Left lung (tissue), 10 donors: Measurements from ENCODE around the gene FKBP9. TPM values are rescaled to one million over a fixed set of nuclear protein-coding genes. Genes with fewer than 3 reads are reported as not detected.
A peak's percentile ranks its signal among the peaks of the same experiment; 100 is the strongest.

Experiments used
- ATAC-seq: fragments of 200-7000 bp; cut with Tn5 transposase; one replicate; pipeline ENCODE4 v1.9.1; 2020; ENCODE audit warnings: moderate library complexity
- DNase-seq, 4 donors: peaks; one replicate each; pipeline ENCODE4 v3.0.0-alpha.2; 2013 to 2020
- H3K27ac ChIP-seq, 2 donors: fragments of 200-600 bp; sonication (generic) in 1 of 2; one replicate each; pipeline versions ENCODE4 v1.5.0 to v1.8.0; 2020 to 2021
- H3K27me3 ChIP-seq, 2 donors: fragments of 200-600 bp; sonication (generic) in 1 of 2; one replicate each; pipeline versions ENCODE4 v1.5.0 to v1.8.0; 2020 to 2021
- H3K36me3 ChIP-seq, 2 donors: fragments of 200-600 bp; sonication (generic) in 1 of 2; one replicate each; pipeline versions ENCODE4 v1.5.0 to v1.8.0; 2020 to 2021
- H3K4me1 ChIP-seq, 2 donors: fragments of 200-600 bp; one replicate each; pipeline ENCODE4 v1.8.0; 2021
- H3K4me3 ChIP-seq, 2 donors: fragments of 200-600 bp; sonication (generic) in 1 of 2; one replicate each; pipeline versions ENCODE4 v1.5.0 to v1.8.0; 2020 to 2021; ENCODE audit warnings: mild to moderate bottlenecking in 1 of 2
- H3K9me3 ChIP-seq, 2 donors: fragments of 200-600 bp; sonication (generic) in 1 of 2; one replicate each; pipeline versions ENCODE4 v1.5.0 to v1.8.0; 2020 to 2021
- CTCF ChIP-seq, 2 donors: fragments of 200-600 bp; sonication (generic) in 1 of 2; IDR thresholded peaks; one replicate each; pipeline versions ENCODE4 v1.5.0 to v1.8.0; 2021; ENCODE audit warnings: antibody characterized with exemption in 2 of 2
- intact Hi-C, 2 donors: fragments of 100-400 bp; cut with DNase I; formaldehyde crosslinking; loops; one replicate each; pipeline versions ENCODE4 v1.11.2 to v1.14.2; 2022
- polyA plus RNA-seq, 6 donors: library from polyadenylated mRNA; unstranded; fragments of 120-200 nt; gene quantifications; one replicate each; pipeline ENCODE4 v1.2.1, GENCODE V29; 2013; ENCODE audit not compliant: insufficient read length in 6 of 6
- total RNA-seq, 2 donors: library from RNA; stranded (reverse); fragmentation: NEBNext Ultra II Directional; extraction: Animal tissue kit (Norgen Biotek cat#: 25700); gene quantifications; one replicate each; pipeline ENCODE4 v1.2.1, GENCODE V29; 2021
- donor health status: DM: no; HTN: yes; CAD: no.
- donor health status: DM: no; HTN: no; CAD: no.

The FKBP9 gene
- total and polyA plus RNA-seq, 8 donors, result 91.4 to 264 (median 205) TPM

DNA sequence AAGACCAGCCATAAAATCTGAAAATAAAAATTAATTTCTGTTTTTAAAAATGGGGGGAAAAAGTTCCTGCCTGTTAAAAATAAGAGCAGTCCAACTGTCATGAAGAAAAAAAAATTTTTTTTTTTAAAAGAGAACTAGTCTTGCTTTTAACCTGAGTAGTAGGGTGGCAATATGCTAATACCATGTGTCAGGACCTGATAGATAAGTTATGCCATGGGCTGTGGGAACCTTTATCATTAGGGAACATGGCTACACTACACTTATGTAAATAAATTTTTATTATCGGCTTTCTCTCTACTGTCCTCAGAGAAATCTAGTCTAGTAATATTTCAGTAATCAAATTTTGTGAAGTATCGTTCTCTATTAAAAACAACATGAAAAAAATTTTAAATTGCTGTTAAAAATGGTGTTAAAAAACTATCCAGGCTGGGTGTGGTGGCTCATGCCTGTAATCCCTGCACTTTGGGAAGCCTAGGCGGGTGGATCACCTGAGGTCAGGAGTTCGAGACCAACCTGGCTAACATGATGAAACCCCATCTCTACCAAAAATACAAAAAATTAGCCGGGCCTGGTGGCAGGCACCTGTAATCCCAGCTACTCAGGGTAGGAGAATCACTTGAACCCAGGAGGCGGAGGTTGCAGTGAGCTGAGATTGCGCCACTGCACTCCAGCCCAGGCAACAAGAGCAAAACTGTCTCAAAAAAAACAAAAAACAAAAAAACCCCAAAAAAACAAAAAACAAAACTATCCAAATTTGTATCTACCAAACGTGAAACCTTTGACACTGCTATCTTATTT lies 84.6 kb downstream of the FKBP9 start:
- no peaks in the 10 kb centered on the region for H3K27me3 ChIP-seq
- ATAC-seq (no peak), DNase-seq (no peak)
- H3K9me3 ChIP-seq, result no peaks in the 10 kb centered on the region
- H3K27ac ChIP-seq, result peak overlapping the region; percentile 63 to 82
- H3K36me3 ChIP-seq, result no peaks in the 10 kb centered on the region
- intact Hi-C loops, result no loop called here
- H3K4me1 ChIP-seq, result peaks cover 9 to 86% of the 10 kb centered on the region in 2 donors
- H3K4me3 ChIP-seq, result peak overlapping the region in 1 of 2 donors; percentile 46
- TF ChIP-seq CTCF (IDR thresholded peaks at IDR 0.05), result no peak

GRCh38 chr7:33043501-33044400 lies 86.5 kb downstream of the FKBP9 start:
- ATAC-seq, result peak; percentile 5
- Histone ChIP-seq H3K9me3 (no peaks in the 10 kb centered on the region), H3K4me1 (peaks cover 1 to 85% of the 10 kb centered on the region in 2 donors), H3K36me3 (no peaks in the 10 kb centered on the region), H3K27ac (peak overlapping the region; percentile 4 to 51), H3K4me3 (no peak overlapping the region), H3K27me3 (no peaks in the 10 kb centered on the region)
- no peak for TF ChIP-seq CTCF (IDR thresholded peaks at IDR 0.05)
- intact Hi-C loops, result no loop called here
- no peak for DNase-seq

DNA sequence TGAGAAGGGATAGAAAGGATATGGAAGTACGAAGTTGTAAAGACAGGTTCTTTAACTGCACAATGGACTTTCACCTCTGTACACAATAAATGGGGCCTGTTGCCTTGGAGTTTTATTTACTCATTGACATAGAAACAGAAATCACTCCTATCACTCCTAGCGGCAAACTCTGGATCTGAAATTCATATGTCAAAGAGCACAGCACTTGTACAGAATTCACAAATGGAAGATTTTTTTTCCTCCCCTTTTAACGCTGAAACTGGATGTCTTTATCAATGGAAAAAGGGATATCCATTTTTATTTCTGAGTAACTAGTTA lies 87.1 kb downstream of the FKBP9 start:
- ATAC-seq, result peak; percentile 50
- intact Hi-C loops, result no loop called here
- H3K9me3 ChIP-seq, result no peaks in the 10 kb centered on the region

GRCh38 chr7:33044986-33045385 lies 87.7 kb downstream of the FKBP9 start:
- H3K36me3 ChIP-seq, result no peaks in the 10 kb centered on the region
- intact Hi-C loops, result no loop called here
- H3K4me1 ChIP-seq, result peaks cover 0 to 87% of the 10 kb centered on the region in 2 donors
- TF ChIP-seq CTCF (IDR thresholded peaks at IDR 0.05), result no peak
- DNase-seq, result no peak
- no peaks in the 10 kb centered on the region for H3K9me3 ChIP-seq
- ATAC-seq, result no peak
- no peak overlapping the region for H3K4me3 ChIP-seq
- H3K27ac ChIP-seq, result no peak overlapping the region
- no peaks in the 10 kb centered on the region for H3K27me3 ChIP-seq

More for the DNA sequence above, 87.1 kb downstream of the FKBP9 start:
- Histone ChIP-seq H3K4me1 (peaks cover 0 to 85% of the 10 kb centered on the region in 2 donors), H3K4me3 (no peak overlapping the region), H3K27ac (peak overlapping the region; percentile 4 to 51), H3K27me3 (no peaks in the 10 kb centered on the region), H3K36me3 (no peaks in the 10 kb centered on the region)
- no peak for DNase-seq
- no peak for TF ChIP-seq CTCF (IDR thresholded peaks at IDR 0.05)

GRCh38 chr7:33048257-33048656 lies 91.0 kb downstream of the FKBP9 start:
- no peaks in the 10 kb centered on the region for H3K36me3 ChIP-seq
- H3K4me1 ChIP-seq, result peaks cover 8 to 77% of the 10 kb centered on the region in 2 donors
- no peak for TF ChIP-seq CTCF (IDR thresholded peaks at IDR 0.05)
- H3K9me3 ChIP-seq, result no peaks in the 10 kb centered on the region
- H3K27ac ChIP-seq, result no peak overlapping the region
- H3K4me3 ChIP-seq, result no peak overlapping the region
- H3K27me3 ChIP-seq, result no peaks in the 10 kb centered on the region
- no peak for ATAC-seq
- no peak for DNase-seq
- intact Hi-C loops, result no loop called here
